ENCODE data around the gene SNRPB.

Gene SNRPB

GRCh38 chr20:2473516-2473915, 2.9 kb upstream of the SNRPB start:
- no peak for DNase-seq (ENCODE audit: low read depth)

- DNase-seq (ENCODE audit: low read depth) = peak; percentile 46
Observed at GRCh38 chr20:2469991-2470422, 582 bp downstream of the SNRPB start.

GRCh38 chr20:2468581-2469407, 1.8 kb downstream of the SNRPB start:
- DNase-seq (ENCODE audit: low read depth) = no peak

GRCh38 chr20:2467412-2467811, 3.2 kb downstream of the SNRPB start:
- no peak for DNase-seq (ENCODE audit: low read depth)

- no peak for DNase-seq (ENCODE audit: low read depth)
Observed at GRCh38 chr20:2465100-2465499, 5.5 kb downstream of the SNRPB start.

GRCh38 chr20:2463616-2464365, 6.8 kb downstream of the SNRPB start:
- DNase-seq (ENCODE audit: low read depth) = no peak

- no peak for DNase-seq (ENCODE audit: low read depth)
Observed at GRCh38 chr20:2462484-2462883, 8.1 kb downstream of the SNRPB start.

- DNase-seq (ENCODE audit: low read depth) = no peak
Observed at GRCh38 chr20:2460752-2461424, 9.7 kb downstream of the SNRPB start.

GRCh38 chr20:2459981-2460751, 10.4 kb downstream of the SNRPB start:
- no peak for DNase-seq (ENCODE audit: low read depth)

GRCh38 chr20:2458919-2459499, 11.6 kb downstream of the SNRPB start:
- DNase-seq (ENCODE audit: low read depth) = no peak

- no peak for DNase-seq (ENCODE audit: low read depth)
Observed at GRCh38 chr20:2455771-2456497, 14.7 kb downstream of the SNRPB start.

- no peak for DNase-seq (ENCODE audit: low read depth)
Observed at GRCh38 chr20:2453792-2454191, 16.8 kb downstream of the SNRPB start.

GRCh38 chr20:2451939-2452732, 18.5 kb downstream of the SNRPB start:
- peak; percentile 44 for DNase-seq (ENCODE audit: low read depth)

- DNase-seq (ENCODE audit: low read depth) = no peak
Observed at GRCh38 chr20:2451422-2451821, 19.2 kb downstream of the SNRPB start.

GRCh38 chr20:2449386-2449785, 21.2 kb downstream of the SNRPB start:
- no peak for DNase-seq (ENCODE audit: low read depth)

- no peak for DNase-seq (ENCODE audit: low read depth)
Observed at GRCh38 chr20:2446845-2447244, 23.7 kb downstream of the SNRPB start.

GRCh38 chr20:2431185-2431584, 39.4 kb downstream of the SNRPB start:
- no peak for DNase-seq (ENCODE audit: low read depth)

- DNase-seq (ENCODE audit: low read depth) = no peak
Observed at GRCh38 chr20:2430538-2430937, 40.1 kb downstream of the SNRPB start.

- no peak for DNase-seq (ENCODE audit: low read depth)
Observed at GRCh38 chr20:2429051-2429450, 41.5 kb downstream of the SNRPB start.

- no peak for DNase-seq (ENCODE audit: low read depth)
Observed at GRCh38 chr20:2421247-2421646, 49.3 kb downstream of the SNRPB start.
